AML-193 (cell line): ENCODE measurements around the gene RPS6KC1.
"Not testable (repeated sequence)": the region's sequence is repeated elsewhere in the genome, so short reads cannot be mapped to it uniquely, and the experiment has no call there.

ENCODE experiments used
- DNase-seq, 2 experiments: peaks; one replicate each; lab custom pipeline; 2025; lab: John Stamatoyannopoulos, UW

RPS6KC1 gene

GRCh38 chr1:213051127-213051880 lies at the start of gene RPS6KC1:
RPS6KC1 (plus strand) TSS chr1:213051241; CDS start chr1:213051405, 164 bp downstream.
- peak; percentile 81 to 82 for DNase-seq

GRCh38 chr1:213003256-213003655 lies 47.8 kb upstream of the RPS6KC1 start:
- no peak for DNase-seq

DNA sequence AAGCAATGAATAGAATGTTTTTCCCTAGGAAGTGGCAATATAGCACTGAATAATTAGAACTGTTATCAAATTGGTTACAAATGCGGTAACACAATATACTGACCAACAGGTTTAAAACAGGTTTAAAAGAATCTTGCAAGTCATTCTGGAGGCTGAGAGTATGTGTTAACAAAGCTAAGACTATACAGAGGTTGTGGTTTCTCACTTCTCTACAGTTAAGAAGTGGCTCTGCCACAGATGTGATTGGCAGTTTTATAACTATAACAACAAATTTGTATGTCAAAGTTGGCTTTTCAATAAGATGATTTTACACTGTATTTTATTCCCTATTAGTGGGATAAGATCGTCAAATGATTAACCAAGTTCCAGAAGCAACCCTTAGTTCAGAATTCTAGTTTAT lies 42.5 kb upstream of the RPS6KC1 start:
- DNase-seq, result peak in 1 of 2 experiments; percentile 10

GRCh38 chr1:213014642-213015041 lies 36.4 kb upstream of the RPS6KC1 start:
- DNase-seq, result peak; percentile 19 to 23

- peak; percentile 90 to 92 for DNase-seq
These were observed 35.7 kb upstream of the RPS6KC1 start, which contains the start of gene ANGEL2 for GRCh38 chr1:213015099-213016050. ANGEL2 (minus strand) TSS chr1:213015867; CDS start chr1:213015671, 196 bp downstream.

GRCh38 chr1:213017447-213018273 lies 33.4 kb upstream of the RPS6KC1 start:
- no peak for DNase-seq

DNA sequence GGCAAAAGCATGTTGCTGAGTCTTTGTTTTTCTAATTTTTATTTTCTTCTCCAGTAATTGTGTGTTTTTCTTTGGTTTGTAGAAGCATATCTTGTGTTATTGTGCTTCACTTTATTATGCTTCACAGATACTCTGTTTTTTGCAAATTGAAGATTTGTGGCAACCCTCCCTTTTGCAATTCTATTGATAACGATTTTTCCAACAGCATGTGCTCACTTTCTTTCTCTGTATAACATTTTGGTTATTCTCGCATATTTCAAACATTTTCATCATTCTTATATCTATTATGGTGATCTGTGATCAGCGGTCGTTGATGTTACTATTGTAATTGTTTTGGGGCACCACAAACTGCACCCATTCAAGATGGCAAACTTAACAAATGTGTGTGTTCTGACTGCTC lies 31.6 kb upstream of the RPS6KC1 start:
- DNase-seq, result no peak

GRCh38 chr1:213020016-213020415 lies 31.0 kb upstream of the RPS6KC1 start:
- no peak for DNase-seq

DNA sequence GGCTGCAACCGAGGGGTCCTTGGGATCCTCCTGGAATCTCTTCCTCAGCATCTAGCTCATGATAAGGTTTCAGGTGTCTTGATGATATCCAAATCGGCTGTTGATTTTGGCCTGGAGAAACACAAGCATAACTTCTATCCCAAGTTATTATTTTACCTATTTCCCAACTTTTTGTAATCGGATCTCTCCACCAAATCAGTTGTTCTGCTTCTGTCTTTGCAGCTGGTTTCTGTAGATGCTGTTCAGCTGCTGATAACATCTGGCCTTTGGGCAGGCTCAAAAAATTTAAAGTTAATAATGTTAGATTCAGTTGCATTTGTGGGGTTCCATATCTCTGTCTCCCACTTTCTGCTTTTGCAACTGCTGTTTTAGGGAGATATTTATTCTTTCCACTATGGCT lies 24.0 kb upstream of the RPS6KC1 start:
- DNase-seq, result not testable (repeated sequence)

- no peak for DNase-seq
These were observed 18.4 kb upstream of the RPS6KC1 start for GRCh38 chr1:213032651-213033050.

DNA sequence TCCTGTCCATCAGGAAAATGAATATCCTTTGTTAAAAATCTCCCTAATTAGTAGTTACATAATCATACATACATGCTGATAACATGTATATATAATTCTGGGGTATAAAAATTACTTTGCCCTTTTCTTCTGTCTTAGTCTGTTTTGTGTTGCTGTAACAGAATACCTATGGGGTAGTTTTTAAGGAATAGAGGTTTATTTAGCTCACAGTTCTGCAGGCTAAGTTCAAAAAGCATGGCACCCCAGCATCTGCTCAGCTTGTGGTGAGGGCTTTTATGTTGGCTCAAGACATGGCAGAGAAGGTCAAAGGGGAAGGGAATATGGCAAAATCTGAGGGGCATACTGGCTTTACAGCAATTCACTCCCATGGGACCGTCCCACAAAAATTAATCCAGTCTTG lies 16.3 kb upstream of the RPS6KC1 start:
- DNase-seq, result no peak

- DNase-seq, result no peak
These were observed 15.5 kb upstream of the RPS6KC1 start for GRCh38 chr1:213035573-213035972.

GRCh38 chr1:213041443-213041842 lies 9.6 kb upstream of the RPS6KC1 start:
- DNase-seq, result no peak

DNA sequence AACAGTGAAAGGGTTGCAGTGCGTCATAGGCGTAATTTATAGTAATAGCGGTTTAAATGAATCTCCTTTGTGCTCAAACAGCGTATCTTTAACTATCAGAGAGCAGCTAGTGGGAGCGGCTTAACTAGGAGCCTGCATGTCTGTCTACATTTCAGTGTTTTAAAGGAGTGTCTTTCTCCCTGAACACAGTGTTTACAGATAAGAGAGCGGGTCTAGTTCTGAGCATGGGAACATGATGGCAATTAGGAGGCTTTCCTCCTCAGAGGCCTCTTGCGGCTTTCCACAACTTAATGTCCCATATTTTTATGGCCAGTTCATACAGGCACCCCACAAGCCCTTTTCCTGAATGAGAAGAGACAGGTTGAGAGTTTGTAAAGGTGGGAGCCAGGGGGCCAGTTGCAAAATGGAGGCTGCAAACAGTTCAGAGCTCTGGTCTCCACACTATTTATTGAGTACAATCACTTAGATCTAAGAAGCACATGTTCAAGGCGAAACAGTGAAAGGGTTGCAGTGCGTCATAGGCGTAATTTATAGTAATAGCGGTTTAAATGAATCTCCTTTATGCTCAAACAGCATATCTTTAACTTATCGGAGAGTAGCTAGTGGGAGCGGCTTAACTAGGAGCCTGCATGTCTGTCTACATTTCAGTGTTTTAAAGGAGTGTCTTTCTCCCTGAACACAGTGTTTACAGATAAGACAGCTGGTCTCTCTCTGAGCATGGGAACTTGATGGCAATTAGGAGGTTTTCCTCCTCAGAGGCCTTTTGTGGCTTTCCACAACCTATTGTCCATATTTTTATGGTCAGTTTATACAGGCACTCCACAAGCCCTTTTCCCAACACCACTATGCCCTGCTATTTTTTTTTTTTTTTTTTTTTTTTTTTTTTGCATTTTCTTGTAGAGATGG lies 5.5 kb upstream of the RPS6KC1 start:
- DNase-seq, result not testable (repeated sequence)

GRCh38 chr1:213049232-213049631 lies 1.8 kb upstream of the RPS6KC1 start:
- no peak for DNase-seq

DNA sequence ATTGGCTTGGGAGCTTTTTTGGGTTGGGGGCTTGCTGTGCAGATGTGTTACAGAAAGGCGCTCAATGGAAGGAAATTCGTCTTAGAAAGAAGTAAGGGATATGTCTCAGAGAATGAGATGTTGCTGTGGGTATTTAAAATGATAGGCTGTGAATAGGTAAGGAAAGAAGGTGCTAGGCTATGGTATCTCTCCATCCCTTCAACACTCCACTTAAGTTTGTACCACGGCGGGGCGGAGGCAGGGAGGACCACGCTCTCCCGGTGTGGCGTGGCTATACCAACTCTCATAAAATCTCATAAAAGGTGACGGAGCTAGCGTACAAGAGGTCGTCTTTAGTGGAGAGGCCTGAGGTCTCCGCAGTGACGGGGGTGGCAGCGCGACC lies 305 bp upstream of the RPS6KC1 start:
- peak in 1 of 2 experiments; percentile 64 for DNase-seq

- DNase-seq, result no peak
These were observed 801 bp downstream of the RPS6KC1 start for GRCh38 chr1:213051881-213052202.

DNA sequence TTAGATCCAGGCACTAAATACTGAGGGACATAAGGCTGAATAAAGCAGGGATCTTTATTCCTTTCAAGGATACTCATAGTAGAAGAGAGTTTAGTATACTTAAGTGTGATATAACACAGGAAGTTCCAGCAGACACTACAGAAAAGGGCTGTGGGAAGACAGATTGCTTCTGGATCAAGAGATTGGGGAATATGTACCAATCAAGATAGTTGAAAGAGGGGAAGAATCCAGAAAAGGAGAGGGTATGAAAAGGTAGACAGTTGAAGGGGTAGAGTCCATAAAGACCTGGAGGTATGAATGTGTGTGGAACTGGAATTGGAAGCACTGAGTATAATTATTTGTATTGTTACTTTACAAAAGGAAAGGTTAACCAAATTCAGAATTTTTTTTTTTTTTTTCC lies 2.4 kb downstream of the RPS6KC1 start:
- DNase-seq, result no peak

- no peak for DNase-seq
These were observed 3.1 kb downstream of the RPS6KC1 start for GRCh38 chr1:213054142-213054541.

DNA sequence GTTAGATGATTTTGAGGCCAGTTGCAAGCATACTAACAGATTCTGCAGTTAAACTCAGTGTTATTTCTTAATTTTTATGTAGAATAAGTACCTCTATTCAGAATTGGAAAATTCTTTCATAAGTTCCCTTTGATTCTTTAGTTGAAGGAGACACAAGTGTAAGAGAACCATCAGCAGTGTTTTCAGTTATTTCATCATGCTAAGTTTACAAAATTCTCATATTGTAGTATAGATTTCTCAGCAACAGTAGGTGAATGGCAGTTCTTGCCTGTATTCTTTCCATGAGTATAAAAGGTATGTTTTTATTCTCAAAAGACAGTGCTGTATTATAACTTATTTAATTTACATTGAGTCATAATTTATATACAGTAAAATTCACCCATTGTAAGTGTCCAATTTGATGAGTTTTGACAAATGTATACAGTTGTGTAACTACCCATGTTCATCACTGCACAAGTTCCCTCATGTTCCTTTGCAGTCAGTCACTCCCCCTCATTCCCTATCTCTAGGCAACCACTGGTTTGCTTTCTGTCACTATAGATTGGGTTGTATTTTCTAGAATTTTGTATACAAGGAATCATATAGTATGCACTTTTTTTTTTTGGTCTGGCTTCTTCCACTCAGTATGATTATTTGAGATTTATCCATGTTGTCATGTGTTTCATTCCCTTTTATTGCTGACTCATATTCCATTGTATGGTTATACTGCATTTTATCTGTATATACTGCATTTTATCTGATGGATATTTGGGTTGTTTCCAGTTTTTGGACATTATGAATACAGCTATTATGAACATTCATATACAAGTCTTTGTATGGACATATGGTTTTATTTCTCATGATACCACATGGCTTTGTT lies 3.9 kb downstream of the RPS6KC1 start:
- DNase-seq, result peak; percentile 38 to 57
